Measurements from ENCODE around the gene MACROH2A1.

DNA sequence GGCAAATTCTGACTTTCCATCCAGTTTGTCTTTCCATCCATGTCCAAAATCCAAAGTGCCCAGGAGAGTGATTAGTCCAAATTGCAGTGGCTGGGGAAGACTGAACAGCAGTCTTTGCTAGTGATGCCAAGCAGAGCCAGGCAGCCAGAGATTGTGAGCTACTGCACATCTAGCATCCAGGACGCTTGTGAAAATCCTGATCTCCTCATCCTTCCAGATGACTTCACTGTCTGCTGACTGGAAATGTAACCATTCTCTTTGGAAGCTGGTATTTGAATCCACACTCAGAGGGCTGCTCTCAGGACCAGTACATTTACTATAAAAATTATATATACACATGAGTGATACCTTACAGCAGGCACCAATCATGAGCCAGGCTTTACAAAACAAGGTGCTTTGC is 49.6 kb downstream of the MACROH2A1 start:
- TF ChIP-seq, protein P1, sequence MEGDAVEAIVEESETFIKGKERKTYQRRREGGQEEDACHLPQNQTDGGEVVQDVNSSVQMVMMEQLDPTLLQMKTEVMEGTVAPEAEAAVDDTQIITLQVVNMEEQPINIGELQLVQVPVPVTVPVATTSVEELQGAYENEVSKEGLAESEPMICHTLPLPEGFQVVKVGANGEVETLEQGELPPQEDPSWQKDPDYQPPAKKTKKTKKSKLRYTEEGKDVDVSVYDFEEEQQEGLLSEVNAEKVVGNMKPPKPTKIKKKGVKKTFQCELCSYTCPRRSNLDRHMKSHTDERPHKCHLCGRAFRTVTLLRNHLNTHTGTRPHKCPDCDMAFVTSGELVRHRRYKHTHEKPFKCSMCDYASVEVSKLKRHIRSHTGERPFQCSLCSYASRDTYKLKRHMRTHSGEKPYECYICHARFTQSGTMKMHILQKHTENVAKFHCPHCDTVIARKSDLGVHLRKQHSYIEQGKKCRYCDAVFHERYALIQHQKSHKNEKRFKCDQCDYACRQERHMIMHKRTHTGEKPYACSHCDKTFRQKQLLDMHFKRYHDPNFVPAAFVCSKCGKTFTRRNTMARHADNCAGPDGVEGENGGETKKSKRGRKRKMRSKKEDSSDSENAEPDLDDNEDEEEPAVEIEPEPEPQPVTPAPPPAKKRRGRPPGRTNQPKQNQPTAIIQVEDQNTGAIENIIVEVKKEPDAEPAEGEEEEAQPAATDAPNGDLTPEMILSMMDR (IDR thresholded peaks at IDR 0.05): no peak
- no peak for TF ChIP-seq POLR2A (IDR thresholded peaks at IDR 0.05)
